Measurements from ENCODE around the gene SERPINB1.

The SERPINB1 gene

GRCh38 chr6:2791450-2791974 is 50.2 kb downstream of the SERPINB1 start:
- Histone ChIP-seq H2AFZ (no peak overlapping the region), H3K4me2 (ENCODE audit: low read length) (no peak overlapping the region), H3K36me3 (ENCODE audit: control insufficient read depth, insufficient read depth, low read length) (no peaks in the 10 kb centered on the region), H3K9me3 (ENCODE audit: control insufficient read depth, low read length) (no peaks in the 10 kb centered on the region), H3K27me3 (ENCODE audit: control insufficient read depth, insufficient read depth, low read length) (no peaks in the 10 kb centered on the region), H3K27ac (peak overlapping the region; percentile 41), H3K79me2 (peaks cover 5% of the 10 kb centered on the region), H3K4me3 (ENCODE audit: low read depth, low read length) (no peak overlapping the region), H3K4me1 (no peaks in the 10 kb centered on the region), H3K9ac (no peak overlapping the region)
- TF ChIP-seq, protein P1, sequence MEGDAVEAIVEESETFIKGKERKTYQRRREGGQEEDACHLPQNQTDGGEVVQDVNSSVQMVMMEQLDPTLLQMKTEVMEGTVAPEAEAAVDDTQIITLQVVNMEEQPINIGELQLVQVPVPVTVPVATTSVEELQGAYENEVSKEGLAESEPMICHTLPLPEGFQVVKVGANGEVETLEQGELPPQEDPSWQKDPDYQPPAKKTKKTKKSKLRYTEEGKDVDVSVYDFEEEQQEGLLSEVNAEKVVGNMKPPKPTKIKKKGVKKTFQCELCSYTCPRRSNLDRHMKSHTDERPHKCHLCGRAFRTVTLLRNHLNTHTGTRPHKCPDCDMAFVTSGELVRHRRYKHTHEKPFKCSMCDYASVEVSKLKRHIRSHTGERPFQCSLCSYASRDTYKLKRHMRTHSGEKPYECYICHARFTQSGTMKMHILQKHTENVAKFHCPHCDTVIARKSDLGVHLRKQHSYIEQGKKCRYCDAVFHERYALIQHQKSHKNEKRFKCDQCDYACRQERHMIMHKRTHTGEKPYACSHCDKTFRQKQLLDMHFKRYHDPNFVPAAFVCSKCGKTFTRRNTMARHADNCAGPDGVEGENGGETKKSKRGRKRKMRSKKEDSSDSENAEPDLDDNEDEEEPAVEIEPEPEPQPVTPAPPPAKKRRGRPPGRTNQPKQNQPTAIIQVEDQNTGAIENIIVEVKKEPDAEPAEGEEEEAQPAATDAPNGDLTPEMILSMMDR (IDR thresholded peaks at IDR 0.05): no peak

DNA sequence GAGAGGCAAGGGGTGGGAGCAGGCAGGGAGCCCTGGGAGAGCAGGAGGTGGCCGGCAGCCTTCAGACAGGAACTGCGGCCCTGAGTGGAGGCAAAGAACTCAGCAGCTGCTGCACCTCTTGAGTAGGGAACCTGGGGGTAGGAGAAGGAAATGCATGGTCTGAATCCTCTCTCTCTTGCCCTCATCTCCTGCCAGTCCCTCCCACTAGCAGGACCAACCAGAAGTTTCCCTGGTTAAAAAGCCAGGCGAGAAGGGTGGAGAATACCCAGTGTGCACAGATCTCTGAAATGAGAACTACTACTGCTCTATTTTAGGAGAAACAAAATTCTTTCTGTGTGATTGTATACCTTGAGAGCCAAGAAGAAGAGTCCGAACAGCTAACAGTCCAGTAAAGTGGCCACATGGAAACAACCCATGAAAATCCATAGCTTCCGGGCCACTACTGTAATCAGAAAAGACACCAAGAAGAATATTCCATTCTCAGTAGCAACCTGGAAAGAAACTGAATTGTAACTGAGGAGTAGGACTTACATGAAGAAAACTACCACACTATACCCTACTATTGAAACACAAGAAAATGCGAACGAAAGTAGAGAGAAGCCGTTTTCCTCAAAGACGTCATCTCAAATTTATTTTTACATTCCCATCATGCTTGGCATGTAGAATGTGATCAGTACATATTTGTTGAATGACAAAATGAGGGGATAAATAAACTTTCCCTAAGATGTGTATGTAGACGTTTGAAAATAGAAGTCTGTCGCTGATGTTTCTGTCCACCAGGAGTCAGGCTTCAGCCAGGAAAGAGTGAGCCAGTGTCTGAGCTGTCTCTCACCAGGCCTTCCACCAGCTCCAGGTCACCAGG is 50.8 kb downstream of the SERPINB1 start:
- Histone ChIP-seq H2AFZ (no peak overlapping the region), H3K27me3 (ENCODE audit: control insufficient read depth, insufficient read depth, low read length) (no peaks in the 10 kb centered on the region), H3K36me3 (ENCODE audit: control insufficient read depth, insufficient read depth, low read length) (no peaks in the 10 kb centered on the region), H3K9ac (no peak overlapping the region), H3K4me3 (ENCODE audit: low read depth, low read length) (no peak overlapping the region), H3K79me2 (peaks cover 5% of the 10 kb centered on the region), H3K9me3 (ENCODE audit: control insufficient read depth, low read length) (no peaks in the 10 kb centered on the region), H3K27ac (peak overlapping the region; percentile 41), H3K4me1 (no peaks in the 10 kb centered on the region), H3K4me2 (ENCODE audit: low read length) (no peak overlapping the region)
- TF ChIP-seq, protein P1 (IDR thresholded peaks at IDR 0.05): peak; percentile 83

DNA sequence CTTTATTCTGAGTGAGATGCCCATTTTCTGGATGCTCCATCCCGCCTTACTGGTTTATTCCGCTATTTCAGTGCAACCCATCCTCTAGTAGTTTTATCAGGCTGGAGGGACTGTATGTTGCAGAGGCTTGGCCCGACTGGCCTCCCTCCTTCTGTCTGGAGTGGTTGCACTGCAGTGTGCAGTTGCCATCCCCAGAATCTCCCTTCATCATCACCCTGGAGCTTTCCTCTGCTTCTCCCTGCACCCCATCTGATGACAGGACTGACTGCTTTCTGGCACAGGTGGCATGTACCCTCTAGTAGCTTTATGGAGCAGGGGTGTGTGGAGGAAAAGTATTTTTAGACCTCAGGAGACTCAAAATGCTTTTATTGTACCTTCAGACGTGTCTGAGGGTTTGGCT is 55.4 kb downstream of the SERPINB1 start:
- TF ChIP-seq, protein P1 (IDR thresholded peaks at IDR 0.05): no peak
- Histone ChIP-seq H3K9me3 (ENCODE audit: control insufficient read depth, low read length) (no peaks in the 10 kb centered on the region), H3K4me3 (ENCODE audit: low read depth, low read length) (no peak overlapping the region), H3K27ac (no peak overlapping the region), H3K36me3 (ENCODE audit: control insufficient read depth, insufficient read depth, low read length) (no peaks in the 10 kb centered on the region), H3K4me2 (ENCODE audit: low read length) (no peak overlapping the region), H3K27me3 (ENCODE audit: control insufficient read depth, insufficient read depth, low read length) (no peaks in the 10 kb centered on the region), H3K9ac (no peak overlapping the region), H3K4me1 (no peaks in the 10 kb centered on the region), H3K79me2 (peaks cover 24% of the 10 kb centered on the region), H2AFZ (no peak overlapping the region)

DNA sequence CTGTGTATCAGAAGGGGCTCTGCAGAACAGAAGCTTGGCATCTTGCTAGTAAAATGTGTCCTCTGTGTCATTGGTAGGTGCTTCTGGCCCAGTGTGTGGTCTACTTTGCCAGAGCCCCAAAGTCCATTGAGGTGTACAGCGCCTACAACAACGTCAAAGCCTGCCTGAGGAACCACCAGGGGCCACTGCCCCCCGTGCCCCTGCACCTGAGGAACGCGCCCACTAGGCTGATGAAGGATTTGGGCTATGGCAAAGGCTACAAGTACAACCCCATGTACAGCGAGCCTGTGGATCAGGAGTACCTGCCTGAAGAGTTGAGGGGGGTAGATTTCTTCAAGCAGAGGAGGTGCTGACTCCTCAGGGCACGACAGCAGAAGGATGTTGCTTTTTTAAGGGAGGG is 56.7 kb downstream of the SERPINB1 start:
- Histone ChIP-seq H3K27me3 (ENCODE audit: control insufficient read depth, insufficient read depth, low read length) (no peaks in the 10 kb centered on the region), H3K4me2 (ENCODE audit: low read length) (no peak overlapping the region), H3K4me3 (ENCODE audit: low read depth, low read length) (no peak overlapping the region), H3K9me3 (ENCODE audit: control insufficient read depth, low read length) (no peaks in the 10 kb centered on the region), H3K27ac (no peak overlapping the region), H3K9ac (no peak overlapping the region), H3K79me2 (peaks cover 34% of the 10 kb centered on the region), H3K36me3 (ENCODE audit: control insufficient read depth, insufficient read depth, low read length) (no peaks in the 10 kb centered on the region), H3K4me1 (no peaks in the 10 kb centered on the region), H2AFZ (no peak overlapping the region)
- TF ChIP-seq, protein P1 (IDR thresholded peaks at IDR 0.05): no peak
